Measurements from ENCODE around the gene EHD2.
"Not testable (repeated sequence)": the region's sequence is repeated elsewhere in the genome, so short reads cannot be mapped to it uniquely, and the experiment has no call there.

- TF ChIP-seq, protein P1, sequence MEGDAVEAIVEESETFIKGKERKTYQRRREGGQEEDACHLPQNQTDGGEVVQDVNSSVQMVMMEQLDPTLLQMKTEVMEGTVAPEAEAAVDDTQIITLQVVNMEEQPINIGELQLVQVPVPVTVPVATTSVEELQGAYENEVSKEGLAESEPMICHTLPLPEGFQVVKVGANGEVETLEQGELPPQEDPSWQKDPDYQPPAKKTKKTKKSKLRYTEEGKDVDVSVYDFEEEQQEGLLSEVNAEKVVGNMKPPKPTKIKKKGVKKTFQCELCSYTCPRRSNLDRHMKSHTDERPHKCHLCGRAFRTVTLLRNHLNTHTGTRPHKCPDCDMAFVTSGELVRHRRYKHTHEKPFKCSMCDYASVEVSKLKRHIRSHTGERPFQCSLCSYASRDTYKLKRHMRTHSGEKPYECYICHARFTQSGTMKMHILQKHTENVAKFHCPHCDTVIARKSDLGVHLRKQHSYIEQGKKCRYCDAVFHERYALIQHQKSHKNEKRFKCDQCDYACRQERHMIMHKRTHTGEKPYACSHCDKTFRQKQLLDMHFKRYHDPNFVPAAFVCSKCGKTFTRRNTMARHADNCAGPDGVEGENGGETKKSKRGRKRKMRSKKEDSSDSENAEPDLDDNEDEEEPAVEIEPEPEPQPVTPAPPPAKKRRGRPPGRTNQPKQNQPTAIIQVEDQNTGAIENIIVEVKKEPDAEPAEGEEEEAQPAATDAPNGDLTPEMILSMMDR (conservative IDR thresholded peaks at IDR 0.05 in 1 of 2, IDR thresholded peaks at IDR 0.05 in 1 of 2; ENCODE audit: extremely low read depth in 1 of 2, insufficient read depth in 1 of 2, low read depth in 1 of 2, low read length in 2 of 2) = not testable (repeated sequence)
- TF ChIP-seq EZH2 (IDR thresholded peaks at IDR 0.05; ENCODE audit: borderline replicate concordance, low read length) = not testable (repeated sequence)
Measured at GRCh38 chr19:47787307-47787706, 74.1 kb downstream of the EHD2 start.
